HG03571 (cell line): ENCODE data around the gene ACBD3.

Experiments
- ATAC-seq: cut with Tn5 transposase; IDR thresholded peaks from one replicate; pipeline ENCODE4 v1.9.1; 2021; ENCODE audit not compliant: unreplicated experiment

The ACBD3 gene

GRCh38 chr1:226116673-226117072 lies 69.9 kb downstream of the ACBD3 start:
- no peak for ATAC-seq

- no peak for ATAC-seq
Observed at GRCh38 chr1:226112626-226113025, 73.9 kb downstream of the ACBD3 start.

DNA sequence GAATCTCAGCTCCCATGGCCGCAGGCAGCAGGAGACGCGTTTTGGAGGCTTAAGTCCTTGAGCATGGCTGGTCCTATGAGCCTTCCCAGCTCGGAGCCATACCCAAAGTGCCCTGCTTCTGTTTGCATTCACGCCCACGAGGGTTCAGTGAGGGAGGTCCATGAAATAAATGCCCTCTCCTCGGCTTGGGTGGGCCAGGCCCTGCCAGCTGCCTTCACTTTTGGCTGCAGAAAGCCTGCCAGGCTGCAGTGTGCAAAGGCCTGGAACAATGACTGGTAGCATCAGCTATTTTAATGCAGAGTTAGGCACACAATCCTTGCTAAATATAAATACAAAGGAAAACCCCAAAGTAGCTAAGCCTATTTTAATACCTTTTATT lies 74.7 kb downstream of the ACBD3 start:
- ATAC-seq = no peak

GRCh38 chr1:226111098-226111882 lies 75.3 kb downstream of the ACBD3 start:
- no peak for ATAC-seq

- peak; percentile 78 for ATAC-seq
Observed at GRCh38 chr1:226110249-226111097, 76.1 kb downstream of the ACBD3 start.

- peak; percentile 71 for ATAC-seq
Observed at GRCh38 chr1:226109829-226110248, 76.7 kb downstream of the ACBD3 start.

DNA sequence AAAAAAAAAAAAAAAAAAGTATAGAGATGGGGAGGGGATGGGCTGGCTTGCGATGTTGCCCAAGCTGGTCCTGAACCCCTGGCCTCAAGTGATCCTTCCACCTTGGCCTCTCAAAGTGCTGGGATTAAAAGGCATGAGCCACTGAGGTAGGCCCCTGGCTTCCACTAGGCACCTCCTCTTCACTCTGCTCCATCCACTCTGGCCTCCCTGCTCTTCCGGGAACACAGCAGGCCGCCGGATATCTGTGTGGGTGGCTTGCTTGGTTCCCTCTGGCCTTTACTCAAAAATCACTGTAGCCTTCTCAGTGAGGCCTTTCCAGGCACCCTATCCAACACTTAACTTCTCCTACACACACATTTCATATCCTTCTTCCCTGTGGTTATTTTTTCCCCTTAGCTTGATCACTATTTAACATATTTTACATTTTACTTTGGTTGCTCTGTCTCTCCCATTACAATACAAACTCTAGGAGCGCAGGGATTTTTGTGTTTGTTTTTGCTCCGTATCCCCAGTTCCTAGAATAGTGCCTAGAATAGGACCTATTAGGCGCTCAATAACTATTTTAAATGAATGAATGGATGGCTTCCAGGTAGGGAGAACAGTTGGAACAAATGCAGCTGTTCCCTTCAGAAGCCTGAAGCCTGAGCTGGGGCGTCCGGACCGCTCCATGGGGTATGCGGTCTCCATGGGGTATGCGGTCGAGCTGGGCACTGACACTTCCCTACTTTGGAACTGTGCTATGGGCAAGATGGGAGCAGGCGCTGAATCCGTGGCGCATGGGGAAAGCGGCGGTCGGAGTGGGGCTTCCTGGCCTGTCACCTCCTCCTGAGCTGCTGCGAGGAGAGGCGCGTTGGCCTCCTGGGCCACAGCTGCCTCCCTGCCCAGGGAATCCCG lies 77.4 kb downstream of the ACBD3 start:
- no peak for ATAC-seq

DNA sequence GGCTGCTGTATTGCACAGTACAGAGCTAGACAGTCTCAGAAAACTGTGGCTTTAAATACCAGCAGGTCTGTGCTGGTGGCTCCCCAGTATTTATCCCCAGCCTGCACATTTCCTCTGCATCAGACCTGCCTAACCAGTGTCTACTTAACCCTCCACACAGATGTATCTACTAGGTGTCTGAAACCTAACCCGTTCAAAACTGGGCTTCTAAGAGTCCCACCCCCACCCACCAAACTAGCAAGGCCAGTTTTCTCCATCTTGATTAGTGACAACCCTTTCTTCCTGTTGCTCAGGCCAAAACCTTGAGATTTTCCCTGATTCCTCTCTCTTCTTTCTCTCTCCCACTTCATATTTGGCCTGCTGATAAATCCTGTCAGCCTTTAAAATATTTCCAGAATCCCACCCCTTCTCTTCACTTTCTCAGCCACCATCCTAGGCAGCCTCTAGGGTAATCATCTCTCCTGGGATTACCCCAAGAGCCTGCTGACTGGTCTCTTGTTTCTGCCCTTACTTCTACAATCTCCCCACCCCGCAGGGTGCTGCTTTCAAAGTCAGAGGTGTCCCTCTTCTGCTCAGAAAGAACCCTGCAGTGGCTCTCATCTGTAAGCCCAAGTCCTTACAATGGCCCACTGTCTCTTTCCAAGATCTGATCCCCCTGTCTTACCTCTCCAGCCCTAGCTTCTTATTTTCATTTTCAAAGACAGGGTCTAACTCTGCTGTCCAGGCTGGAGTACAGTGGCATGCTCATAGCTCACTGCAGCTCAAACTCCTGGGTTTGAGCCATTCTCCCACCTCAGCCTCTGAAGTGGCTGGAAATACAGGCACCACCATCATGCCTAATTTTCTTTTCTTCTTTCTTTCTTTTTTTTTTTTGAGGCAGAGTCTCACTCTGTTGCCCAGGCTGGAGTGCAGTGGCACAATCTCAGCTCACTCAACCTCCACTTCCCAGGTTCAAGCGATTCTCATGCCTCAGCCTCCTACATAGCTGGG lies 78.8 kb downstream of the ACBD3 start:
- ATAC-seq = no peak

DNA sequence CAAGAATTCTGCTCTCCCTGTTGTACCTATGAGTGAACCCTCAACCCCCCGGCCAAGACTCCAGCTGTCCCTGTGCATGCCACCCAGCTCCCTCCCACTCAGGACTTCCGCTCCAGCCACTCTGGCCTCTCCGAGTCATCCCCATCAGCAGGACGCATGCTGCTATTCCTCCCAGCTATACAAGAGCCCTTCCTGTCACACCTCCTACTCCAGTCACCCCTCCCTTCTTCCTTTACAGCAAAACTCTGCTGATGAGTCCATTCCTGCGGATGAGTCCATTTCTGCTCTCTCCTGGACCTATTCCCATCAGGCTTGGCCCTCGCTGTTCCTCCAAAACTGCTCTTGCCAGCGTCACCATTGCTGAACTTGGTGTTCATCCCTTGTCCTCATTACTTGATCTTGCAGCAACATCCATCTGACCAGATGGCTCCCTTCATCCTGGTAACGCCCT lies 81.8 kb downstream of the ACBD3 start:
- no peak for ATAC-seq

DNA sequence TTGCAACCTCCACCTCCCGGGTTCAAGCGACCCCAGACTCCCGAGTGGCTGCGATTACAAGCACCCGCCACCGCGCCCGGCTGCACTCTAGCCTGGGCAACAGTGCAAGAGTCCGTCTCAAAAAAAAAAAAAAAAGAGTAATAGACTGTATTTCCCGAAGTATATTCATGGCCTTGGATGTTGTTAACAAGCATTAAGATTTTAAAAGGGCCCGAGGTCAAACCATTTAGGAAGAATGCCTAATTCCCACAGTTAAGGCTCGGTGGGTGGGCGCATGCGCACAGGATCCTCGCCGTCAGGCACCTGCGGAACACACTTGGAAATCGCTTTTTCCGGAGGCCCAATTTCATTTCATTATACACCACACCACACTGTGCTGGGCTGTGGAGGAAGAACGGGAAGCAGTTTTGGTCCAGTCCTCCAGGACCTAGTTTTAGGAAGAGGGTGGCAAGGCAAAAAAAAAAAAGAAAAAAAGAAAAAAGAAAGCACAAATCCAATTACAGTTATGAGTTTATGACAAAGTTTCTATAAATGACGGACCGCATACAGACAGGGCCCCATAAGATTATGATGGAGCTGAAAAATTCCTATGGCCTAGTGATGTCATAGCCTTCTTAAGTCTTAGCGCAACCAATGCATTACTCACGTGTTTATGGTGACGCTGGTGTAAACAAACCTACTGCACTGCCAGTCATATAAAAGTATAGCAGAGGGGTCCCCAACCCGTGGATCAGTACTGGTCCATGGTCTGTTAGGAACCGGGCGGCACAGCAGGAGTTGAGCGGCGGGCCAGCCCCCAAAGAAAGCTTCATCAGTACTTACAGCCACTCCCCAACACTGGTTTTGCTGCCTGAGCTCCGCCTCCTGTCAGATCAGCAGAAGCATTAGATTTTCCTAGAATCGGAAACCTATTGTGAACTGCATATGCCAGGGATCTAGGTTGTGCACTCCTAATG lies 85.8 kb downstream of the ACBD3 start:
- ATAC-seq = no peak

DNA sequence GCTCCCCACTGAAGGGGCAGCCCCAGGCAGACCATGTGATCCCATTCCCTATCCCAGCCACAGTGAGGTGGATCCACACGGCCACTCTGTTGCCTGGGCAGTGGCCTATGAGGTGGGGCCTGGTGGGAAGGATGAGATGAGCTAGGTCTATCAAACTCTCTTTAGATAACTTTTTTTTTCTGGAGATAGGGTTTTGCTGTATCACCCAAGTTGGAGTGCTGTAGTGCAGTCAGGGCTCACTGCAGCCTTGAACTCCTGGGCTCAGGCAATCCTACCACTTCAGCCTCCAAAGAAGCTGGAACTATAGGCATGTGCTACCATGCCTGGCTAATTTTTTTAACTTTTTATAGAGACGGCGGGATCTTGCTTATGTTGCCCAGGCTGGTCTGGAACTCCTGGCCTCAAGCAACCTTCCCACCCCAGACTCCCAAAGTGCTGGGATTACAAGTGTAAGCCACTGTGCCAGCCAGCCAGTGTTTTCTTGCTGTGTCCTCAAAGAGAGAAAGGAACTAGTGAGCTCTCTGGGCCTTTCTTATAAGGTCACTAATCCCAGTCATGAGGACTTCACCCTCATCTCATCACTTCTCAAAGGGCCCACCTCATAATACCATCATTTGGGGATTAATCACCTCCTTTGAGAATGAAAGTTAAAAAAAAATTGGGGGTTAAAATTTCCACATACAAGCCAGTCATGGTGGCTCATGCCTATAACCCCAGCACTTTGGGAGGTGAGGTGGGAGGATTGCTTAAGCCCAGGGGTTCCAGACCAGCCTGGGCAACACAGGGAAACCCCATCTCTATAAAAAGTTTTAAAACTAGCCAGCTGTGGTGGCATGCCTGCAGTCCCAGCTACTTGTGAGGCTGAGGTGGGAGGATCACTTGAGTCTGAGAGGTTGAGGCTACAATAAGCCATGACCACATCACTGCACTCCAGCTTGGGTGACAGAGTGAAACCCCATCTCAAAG lies 87.4 kb downstream of the ACBD3 start:
- ATAC-seq = no peak

- ATAC-seq = no peak
Observed at GRCh38 chr1:226097866-226098625, 88.5 kb downstream of the ACBD3 start.

- no peak for ATAC-seq
Observed at GRCh38 chr1:226095286-226095685, 91.3 kb downstream of the ACBD3 start.
